ENCODE results near the gene HEPHL1.
A peak's percentile ranks its signal among the peaks of the same experiment; 100 is the strongest.

The HEPHL1 gene

DNA sequence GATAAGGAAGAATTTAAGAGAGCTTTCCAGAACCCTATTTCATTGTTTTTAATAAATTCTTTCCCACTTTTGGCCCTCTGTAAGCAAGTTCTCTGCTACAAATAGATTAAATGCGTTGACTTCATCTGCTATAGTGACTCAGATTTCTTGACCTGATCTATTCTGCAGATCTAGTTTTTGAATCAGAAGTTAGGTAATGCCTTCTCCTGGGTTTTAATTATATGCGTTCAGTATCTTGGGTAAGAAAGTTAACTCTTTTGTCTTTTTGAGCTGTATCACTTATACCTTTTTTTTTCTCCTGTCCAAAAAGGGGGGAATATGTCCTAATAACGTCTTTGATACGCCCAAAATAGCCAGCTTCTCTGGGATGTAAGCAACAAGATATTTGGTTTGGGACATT, 2.4 kb upstream of the HEPHL1 start:
- no peak for DNase-seq (ENCODE audit: low spot score)

DNA sequence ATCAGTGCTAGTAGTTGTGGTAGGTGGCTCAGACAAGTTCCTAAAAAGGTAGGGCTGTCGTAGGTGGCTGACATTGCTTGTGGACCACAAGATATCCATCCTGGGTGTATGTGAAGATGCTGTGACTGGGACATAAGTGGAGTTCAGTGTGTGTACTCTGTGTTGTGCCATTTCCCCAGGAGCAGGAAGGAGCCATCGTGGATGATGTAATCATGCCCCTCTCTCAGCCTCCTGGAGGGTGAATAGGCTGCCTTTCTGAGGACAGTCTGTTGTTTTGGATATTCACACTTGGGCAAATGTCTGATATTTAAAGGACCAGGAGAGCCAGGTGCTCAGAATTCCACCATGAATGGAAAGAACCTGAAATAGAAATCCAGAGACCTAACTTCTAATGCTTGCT, 2.7 kb downstream of the HEPHL1 start:
- DNase-seq (ENCODE audit: low spot score): no peak

DNA sequence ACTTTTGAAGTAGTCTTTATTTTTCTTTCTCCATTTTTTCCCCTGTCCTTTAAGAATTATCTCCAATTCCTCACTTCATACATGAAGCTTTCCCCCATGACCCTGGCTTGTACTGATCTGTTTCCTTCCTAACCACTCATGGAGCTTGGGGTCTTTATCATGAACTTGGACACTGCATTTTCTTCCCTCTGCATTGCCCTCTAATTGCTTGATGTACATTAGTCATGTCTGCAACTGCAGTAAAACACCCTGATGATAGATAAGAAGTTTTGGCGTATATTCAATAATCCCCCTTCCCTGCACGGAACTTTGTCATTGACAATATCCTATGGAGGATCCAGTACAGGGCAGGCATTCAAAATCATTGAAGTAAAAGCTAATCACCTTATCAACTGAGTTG, 3.4 kb downstream of the HEPHL1 start:
- no peak for DNase-seq (ENCODE audit: low spot score)

DNA sequence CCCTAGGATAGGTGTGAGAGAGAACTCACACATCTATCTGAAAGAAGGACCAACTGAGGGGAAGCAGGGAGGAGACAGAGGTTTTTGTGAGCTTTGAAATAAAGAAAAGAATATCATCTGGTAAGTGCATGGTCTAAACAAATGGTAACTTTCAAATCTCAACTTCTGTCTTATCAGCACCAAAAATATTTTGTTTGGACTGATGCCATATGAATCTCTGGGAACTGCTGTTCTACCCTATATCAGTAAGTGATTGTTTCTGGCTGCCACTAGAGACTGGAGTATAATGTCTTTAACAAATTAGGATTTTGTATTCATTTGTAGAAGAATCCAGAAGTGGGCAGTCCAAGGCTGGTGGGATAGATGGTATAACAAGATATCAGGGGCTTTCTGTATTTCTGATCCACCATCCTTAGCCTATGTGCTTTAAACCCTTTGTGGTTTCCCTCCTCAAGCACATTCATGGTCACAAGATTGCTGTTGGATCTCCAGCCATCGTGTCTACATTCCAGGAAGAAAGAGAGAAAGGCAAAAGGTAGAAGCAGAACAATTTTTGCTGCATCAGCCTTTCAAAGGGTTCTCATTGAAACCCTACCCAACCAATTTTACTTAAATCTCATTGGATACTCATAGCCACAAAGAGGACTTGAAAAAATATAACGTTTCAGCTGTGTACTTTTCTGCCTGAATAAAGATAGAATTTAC, 4.7 kb downstream of the HEPHL1 start:
- no peak for DNase-seq (ENCODE audit: low spot score)

DNA sequence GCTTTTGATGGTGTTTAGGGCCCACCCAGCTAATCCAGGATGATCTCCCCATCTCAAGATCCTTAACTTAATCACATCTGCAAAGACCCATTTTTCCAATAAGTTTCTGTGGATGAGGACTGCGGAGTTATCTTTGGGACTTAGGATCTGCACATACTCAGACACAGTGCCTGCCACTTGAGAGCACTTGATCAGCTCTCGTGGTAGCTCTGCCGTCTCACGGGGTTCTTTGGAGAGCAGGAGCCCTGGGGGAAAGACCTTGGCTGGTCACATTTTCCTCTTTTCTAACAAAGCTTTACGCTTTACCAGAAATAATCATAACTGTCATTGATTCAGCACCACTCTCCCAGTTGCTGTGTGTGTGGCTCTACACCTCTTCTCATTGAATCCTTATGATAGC, 6.1 kb downstream of the HEPHL1 start:
- no peak for DNase-seq (ENCODE audit: low spot score)

DNA sequence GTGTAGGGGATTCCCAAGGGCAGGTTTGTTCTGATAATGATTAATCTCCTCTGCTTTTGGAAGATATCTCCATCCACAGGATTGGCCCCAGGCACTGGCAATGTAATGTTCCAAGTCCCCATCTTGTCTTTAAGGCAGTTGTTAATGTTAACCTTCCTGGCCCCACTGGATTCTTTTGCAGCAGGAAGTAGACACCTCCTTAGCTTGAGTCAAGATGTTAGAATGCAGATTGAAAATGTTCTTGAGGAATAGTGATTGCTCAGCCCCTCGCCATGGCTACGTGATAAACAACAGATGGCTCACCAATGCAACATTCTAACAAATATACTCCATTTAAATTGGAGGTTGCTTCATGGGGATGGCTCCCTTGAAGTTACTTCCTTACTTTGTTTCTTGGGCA, 7.3 kb downstream of the HEPHL1 start:
- no peak for DNase-seq (ENCODE audit: low spot score)

DNA sequence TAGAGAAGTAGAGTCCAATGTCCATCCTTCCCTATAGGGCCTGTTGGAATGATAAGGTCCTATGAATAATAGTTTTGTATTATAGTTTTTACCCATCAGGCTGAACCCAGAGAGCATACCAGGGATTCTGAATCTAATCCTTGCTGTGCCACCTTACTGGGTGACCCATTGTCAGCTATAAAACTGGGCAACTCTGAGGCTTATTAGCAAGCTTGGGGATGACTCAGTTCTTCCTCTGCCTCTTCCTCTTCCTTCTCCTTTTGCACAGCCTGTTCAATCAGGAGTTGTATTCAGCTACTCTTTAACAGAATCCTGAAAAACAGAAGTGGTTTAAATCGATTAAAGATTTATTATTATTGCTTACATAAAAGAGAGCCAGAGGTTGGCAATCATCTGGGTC, 8.9 kb downstream of the HEPHL1 start:
- DNase-seq (ENCODE audit: low spot score): no peak

DNA sequence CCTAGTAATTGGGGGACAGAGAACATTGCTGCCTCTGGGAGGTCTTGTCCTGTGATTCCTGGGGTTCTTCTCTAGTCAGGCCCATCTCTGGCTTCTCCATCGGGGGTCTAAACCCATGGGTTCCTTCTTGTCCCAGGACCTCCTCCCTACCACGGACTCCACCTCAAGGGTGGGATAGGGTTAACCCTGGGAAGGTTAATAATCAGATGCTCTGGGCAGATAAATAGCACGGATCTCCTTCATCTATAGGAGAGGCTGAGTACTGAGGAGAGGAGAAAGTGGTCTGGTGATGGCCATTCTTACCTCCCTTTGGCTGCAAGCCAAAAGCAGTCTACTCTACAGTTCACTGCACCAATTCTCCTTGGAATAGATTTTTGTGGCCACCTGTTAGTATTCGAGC, 10.5 kb downstream of the HEPHL1 start:
- DNase-seq (ENCODE audit: low spot score): no peak

DNA sequence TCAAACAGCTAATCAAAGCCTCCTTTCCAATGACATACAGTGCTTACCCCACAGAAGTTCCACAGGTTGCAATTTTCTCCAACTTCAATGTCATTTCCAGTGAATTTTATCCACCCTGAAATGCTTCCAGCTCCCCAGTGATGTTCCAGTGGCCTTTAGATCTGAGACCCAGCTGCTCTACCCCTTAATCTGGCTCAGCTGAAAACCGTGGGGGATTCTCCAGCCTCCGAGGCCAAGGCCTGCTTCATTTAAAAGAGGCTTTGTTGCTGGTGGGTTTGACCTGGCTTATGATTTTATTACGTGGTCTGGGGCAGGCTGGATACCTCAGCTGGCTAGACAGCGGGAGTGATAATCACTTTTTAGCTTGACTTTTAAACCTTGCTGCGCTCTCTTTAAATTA, 10.9 kb downstream of the HEPHL1 start:
- DNase-seq (ENCODE audit: low spot score): no peak

DNA sequence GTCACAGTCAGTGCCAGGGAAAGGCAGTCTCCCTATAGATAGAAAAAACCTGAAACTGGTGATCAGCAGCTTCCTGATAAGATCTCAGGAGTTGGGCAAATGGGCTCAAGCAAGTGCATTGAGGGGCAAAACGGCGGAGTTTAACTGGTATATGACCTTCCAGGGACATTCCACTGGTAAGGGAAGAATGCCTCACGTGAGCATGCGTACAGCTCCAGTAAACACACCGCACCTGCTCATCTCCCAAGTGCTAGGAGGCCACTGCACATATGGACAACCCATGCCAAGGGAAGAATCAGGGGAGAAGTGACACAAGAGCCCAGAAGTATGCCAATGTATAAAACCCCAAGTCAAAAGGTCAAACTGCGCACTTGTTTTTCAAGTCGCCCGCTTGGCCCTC, 11.6 kb downstream of the HEPHL1 start:
- DNase-seq (ENCODE audit: low spot score): no peak

DNA sequence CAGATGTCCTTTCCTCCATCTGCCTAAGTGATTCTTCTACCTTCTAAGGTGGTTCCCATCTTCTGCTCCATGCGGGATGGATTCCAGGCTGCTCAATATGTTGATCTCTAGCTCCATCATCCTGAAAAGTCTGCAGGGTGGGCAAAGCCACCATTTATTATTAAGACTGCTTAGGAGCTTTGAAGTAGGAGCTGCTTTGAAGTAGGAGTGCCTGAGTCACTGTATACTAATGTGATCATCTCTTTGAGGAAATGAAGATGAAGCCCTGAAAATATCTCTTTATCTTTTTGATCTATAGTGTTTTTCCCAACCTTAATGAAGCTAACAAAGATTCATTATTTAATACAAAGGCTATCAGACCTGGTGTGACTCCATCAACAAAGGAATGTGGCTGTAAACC, 13.1 kb downstream of the HEPHL1 start:
- DNase-seq (ENCODE audit: low spot score): no peak

DNA sequence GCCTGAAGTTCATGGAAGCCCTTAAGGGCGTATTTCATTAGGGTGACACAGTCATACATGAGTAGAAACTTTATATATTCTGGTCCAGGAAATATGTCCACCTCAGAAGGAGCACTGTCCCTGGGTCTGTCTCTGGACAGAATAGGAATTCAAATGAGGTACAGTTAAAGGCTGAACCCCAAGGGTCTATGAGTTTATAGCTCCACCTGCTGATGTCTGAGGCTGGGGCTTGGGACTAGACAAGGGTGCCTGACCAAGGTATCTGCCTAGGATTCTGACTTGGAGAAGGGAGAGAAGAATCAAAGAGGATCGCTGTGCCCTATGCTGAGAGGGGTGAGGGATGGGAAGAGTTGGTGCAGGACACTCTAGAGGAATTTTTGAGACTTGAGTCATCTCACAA, 14.9 kb downstream of the HEPHL1 start:
- DNase-seq (ENCODE audit: low spot score): no peak

DNA sequence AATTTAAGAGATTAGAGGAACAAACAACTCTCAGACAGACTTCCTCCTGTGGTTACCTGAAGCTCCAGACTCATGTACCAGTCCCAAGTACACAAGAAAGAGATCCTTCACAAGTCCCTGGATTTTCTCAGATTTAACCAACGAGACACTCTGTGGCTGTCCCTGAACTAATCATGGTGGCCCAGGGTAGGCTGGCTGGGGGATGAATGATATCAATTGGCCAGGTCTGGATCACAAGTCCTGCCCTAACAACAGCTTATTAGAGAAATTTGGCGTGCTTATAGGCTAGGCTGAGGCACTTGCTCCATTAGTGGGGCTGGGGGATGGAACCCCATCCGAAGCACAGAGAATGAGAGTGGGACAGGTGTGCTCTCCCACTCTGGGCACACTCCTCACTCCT, 22.1 kb downstream of the HEPHL1 start:
- no peak for DNase-seq (ENCODE audit: low spot score)

DNA sequence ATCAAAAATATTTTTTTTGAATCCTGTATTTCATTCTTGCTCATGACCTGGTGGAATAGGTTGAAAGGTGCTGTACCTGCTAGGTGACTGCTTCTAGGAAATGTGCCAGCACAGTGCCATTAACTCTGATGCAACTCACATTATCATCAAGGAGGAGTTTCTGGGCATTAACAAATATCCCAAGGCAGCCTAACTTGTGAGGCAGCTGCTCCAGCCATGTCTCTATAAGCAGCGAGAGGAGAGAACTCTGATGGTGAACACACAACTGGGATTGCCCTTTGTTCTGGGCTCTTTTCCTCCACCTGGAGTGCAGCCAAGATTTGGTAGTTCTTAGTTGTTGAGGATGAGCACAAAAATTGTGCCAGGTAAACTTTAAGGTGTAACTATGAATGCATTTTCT, 25.6 kb downstream of the HEPHL1 start:
- peak; percentile 8 for DNase-seq (ENCODE audit: low spot score)

DNA sequence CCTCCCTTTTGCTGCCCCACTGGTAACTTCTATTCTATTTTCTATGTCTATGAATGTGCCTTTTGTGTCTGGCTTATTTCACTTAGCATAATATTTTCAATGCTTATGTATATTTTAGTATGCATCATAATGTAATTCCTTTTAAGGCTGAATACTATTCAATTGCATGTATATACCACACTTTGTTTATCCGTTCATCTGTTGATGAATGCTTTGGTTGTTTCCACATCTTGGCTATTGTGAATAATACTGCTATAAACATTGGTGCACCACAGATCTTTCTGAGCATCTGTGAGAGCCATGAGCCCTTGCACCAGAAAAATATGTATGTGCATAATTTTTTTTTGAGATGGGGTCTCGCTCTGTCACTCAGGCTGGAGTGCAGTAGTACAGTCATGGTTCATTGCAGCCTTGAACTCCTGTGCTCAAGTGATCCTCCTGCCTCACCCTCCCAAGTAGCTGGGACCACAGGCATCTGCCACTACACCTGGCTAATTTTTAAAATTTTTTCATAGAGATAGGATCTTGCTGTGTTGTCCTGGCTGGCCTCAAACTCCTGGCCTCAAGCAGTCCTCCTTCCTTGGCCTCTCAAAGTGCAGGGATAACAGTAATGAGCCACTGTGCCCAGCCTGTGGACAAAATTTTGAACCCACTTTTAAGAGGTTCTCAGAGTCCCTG, 27.0 kb downstream of the HEPHL1 start:
- no peak for DNase-seq (ENCODE audit: low spot score)

DNA sequence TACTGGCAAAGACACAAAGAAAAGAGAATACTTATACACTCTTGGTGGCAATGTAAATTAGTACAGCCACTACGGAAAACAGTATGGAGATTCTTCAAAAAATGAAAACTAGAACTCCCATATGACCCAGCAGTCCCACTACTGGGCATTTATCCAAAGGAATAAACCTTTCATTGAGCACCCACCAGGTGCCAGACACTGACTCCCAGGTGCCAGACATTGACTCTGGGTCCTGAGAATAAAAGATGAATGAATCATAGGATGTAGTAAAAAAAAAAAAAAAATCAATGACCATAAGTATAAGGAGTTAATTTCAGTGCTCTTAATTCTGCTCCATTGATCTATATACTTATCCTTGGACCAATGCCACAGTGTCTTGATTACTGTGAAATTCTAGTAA, 28.2 kb downstream of the HEPHL1 start:
- no peak for DNase-seq (ENCODE audit: low spot score)

DNA sequence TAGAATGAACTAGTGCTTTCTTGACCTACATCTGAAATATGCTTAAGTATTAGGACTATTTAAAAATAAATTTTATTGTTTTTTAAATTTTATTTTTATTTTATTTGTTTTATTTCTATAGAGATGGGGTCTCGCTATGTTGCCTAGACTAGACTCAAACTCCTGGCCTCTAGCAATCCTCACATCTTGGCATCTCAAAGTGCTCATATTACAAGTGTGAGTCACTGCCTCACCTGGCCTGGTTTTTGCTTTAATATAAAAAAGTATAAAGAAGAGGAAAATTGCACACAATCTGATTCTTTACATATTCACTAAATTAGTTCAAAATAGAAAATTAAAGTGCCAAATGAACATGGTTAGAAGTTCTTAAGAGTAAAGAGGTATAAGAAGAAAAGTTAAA, 37.5 kb downstream of the HEPHL1 start:
- no peak for DNase-seq (ENCODE audit: low spot score)

DNA sequence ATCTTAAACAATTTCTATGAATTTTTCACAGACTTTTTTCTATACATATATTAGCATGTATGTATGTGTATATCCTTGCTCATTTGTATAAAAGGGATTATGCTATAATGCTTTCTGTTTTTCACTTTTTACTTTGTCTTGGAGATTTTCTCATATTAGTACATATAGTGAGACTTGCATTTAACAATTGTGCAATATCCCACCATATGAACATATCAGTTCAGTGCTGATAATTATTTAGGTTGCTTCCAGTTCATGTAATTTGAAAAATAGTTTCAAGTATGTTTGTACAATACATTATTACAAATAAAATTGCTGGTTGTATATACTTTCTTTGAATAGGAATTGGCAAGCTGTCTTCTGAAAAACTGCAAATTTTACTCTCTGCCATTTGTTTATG, 37.9 kb downstream of the HEPHL1 start:
- DNase-seq (ENCODE audit: low spot score): no peak

DNA sequence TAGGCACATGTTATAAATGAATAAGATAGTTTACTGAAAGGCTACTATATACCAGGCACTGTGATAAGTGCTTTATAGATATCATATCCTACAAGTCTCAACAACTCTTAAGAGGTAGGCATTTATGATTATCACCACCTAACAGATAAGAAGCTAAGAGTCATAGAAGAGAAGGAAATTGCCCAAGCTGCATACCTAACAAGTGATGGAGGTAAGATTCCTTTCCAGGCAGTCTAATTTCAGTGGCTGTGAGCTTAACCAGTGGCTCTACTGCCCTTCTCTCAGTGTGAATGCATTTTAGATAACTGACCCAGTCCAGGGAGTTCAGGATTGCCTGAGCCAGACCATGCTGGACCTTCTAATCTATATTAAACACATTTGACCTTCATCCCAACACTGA, 39.2 kb downstream of the HEPHL1 start:
- DNase-seq (ENCODE audit: low spot score): no peak

DNA sequence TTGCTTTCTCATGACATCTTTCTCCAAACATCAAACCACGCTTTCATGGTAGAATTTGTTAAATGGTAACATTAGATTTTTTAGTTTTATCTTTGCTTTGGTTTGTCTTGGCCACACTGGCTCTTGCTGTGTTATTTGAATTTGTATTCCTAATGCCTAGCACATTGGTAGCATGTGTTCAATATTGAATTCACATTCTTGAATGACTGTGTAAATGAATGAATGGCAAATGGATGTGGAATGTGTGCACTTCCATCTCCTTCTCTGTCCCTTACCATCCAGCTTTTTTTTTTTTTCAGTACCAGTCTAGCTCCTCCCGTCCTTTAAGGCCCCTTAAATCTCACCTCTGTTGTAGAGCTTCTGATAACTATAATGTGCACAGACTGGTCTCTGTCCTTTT, 41.2 kb downstream of the HEPHL1 start:
- DNase-seq (ENCODE audit: low spot score): no peak

DNA sequence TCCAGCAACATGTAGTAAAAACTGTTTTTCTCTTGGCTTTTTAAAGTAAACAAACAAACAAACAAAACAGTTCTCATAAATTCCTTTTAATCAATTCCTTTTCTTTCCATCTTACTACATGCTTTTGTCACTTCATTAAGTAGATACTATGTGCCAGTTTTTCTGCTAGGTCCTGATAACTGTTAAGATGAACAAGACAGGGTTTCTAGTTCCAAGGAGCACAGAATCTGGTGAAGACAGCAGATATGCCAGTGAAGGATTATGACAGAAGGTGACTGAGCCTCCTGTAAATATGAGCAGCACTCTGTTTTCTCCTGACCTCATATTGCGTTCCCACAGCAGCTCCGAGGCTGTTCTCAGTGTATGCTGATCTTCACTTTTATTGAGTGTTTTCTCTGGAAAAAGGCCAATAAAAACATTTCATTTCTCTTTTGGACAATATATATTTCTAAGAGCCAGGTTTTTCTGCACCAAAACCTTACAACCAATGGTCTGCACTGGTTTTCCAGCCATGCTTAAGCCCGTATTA, 45.8 kb downstream of the HEPHL1 start:
- no peak for DNase-seq (ENCODE audit: low spot score)

DNA sequence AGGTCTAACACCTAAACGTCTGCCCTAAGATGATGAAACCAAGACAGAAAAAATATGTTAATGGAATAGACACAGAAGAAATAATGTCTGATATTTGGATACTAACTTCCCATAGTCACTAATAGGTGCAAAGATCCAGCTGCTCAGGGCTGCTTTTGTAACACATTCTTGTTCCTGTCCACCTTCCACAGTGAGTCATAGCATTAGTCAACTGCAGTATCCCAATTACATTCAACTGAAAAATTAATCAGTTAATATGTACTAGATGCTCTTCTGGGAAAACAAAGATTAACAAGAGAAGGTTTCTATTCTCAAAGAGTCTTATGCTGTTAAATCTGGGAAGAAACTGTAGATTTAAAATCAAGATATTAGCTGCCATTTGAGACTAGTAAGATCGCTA, 47.6 kb downstream of the HEPHL1 start:
- no peak for DNase-seq (ENCODE audit: low spot score)

DNA sequence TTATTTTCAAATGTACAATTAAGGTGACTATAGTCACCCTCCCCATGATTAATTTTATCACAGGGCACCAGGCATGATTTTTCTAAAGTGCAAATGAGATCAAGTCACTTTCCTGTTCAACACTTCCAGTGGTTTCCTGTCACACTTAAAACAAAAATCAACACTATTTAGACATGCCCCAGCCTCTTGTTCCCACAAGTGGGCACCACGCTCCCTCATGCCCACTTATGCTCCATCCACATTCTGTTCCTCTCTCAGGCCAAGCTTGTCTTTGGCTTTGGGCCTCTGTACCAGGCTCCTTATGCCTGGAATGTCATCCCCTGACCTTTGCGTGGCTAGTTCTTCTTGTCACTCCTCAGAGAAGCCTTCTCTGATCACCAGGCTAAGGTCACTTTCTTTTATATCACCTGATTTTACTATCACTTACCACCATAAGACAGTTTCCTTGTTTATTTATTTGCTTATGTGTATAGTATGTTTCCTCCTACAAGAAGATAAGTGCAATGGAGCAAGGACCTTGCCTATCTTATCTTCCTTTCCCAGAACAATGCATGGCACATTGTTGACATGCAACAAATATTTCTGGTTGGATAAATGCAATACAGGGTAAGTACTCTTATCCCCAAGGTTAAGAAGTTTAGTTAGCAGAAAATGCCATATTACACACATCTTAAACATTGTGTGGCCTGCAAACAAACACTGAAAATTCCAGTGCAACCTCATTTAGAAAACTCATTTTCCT, 56.6 kb downstream of the HEPHL1 start:
- DNase-seq (ENCODE audit: low spot score): no peak
